HepG2 (cell line): ENCODE data around the gene CEBPE. TPM values are rescaled to one million over a fixed set of nuclear protein-coding genes. Genes with fewer than 3 reads are reported as not detected.
A peak's percentile ranks its signal among the peaks of the same experiment; 100 is the strongest.

Experiments used
- AFF4 ChIP-seq: sonication (generic); formaldehyde crosslinking; IDR thresholded peaks from 2 replicates; pipeline ENCODE4 v1.4.0; 2020; ENCODE audit warnings: missing genetic modification reagents
- AGO2 ChIP-seq: fragments of 200-400 bp; formaldehyde crosslinking; optimal IDR thresholded peaks from 2 replicates; pipeline ENCODE3; 2017; ENCODE audit warnings: mild to moderate bottlenecking, low read depth, low read length, moderate library complexity
- FOXP4 ChIP-seq: sonication (generic); formaldehyde crosslinking; IDR thresholded peaks from 2 replicates; pipeline ENCODE4 v1.4.0; 2020; ENCODE audit warnings: missing genetic modification reagents
- IKZF1 ChIP-seq: fragments of 450-650 bp; IDR thresholded peaks from 2 replicates; pipeline ENCODE4 v1.7.1; 2016
- KDM1A ChIP-seq: IDR thresholded peaks from 2 replicates; pipeline ENCODE4 v1.6.1; 2016; ENCODE audit warnings: missing compliant biosample characterization
- MIER2 ChIP-seq: IDR thresholded peaks from 2 replicates; pipeline ENCODE4 v1.6.1; 2016; ENCODE audit warnings: missing biosample characterization, missing genetic modification reagents
- MXD1 ChIP-seq: sonication (generic); formaldehyde crosslinking; IDR thresholded peaks from 2 replicates; pipeline ENCODE4 v1.4.0; 2020; ENCODE audit warnings: mild to moderate bottlenecking, missing genetic modification reagents
- NAIF1 ChIP-seq: sonication (generic); formaldehyde crosslinking; IDR thresholded peaks from 2 replicates; pipeline ENCODE4 v1.5.0; 2020; ENCODE audit warnings: mild to moderate bottlenecking, missing genetic modification reagents, borderline replicate concordance
- NFIB ChIP-seq: sonication (generic); formaldehyde crosslinking; IDR thresholded peaks from 2 replicates; pipeline ENCODE4 v1.9.0; 2021; ENCODE audit warnings: missing genetic modification reagents, mild to moderate bottlenecking, borderline replicate concordance
- POLR2AphosphoS5 ChIP-seq: IDR thresholded peaks from 2 replicates; pipeline ENCODE4 v1.6.1; 2012; ENCODE audit warnings: low read depth, low read length
- TFAP4 ChIP-seq: sonication (generic); IDR thresholded peaks from 2 replicates; pipeline ENCODE4 v1.6.1; 2016; ENCODE audit warnings: low read depth, borderline replicate concordance
- TFE3 ChIP-seq: IDR thresholded peaks from 2 replicates; pipeline ENCODE4 v1.6.1; 2016
- YY1 ChIP-seq: IDR thresholded peaks from 2 replicates; pipeline ENCODE4 v1.6.1; 2011; ENCODE audit warnings: low read length, low read depth, moderate library complexity, mild to moderate bottlenecking; ENCODE audit not compliant: insufficient read depth, insufficient replicate concordance
- ZMAT3 ChIP-seq: sonication (generic); formaldehyde crosslinking; conservative IDR thresholded peaks from 2 replicates; pipeline ENCODE4 v1.7.0; 2021; ENCODE audit warnings: missing genetic modification reagents
- ZNF230 ChIP-seq: sonication (generic); formaldehyde crosslinking; IDR thresholded peaks from 2 replicates; pipeline ENCODE4 v1.4.0; 2020; ENCODE audit warnings: mild to moderate bottlenecking, missing genetic modification reagents
- ZNF597 ChIP-seq: sonication (generic); formaldehyde crosslinking; IDR thresholded peaks from 2 replicates; pipeline ENCODE4 v1.5.0; 2020; ENCODE audit warnings: missing genetic modification reagents
- ZNF704 ChIP-seq: sonication (generic); formaldehyde crosslinking; IDR thresholded peaks from 2 replicates; pipeline ENCODE4 v1.8.1; 2023; ENCODE audit warnings: mild to moderate bottlenecking, inconsistent platforms, moderate library complexity, missing genetic modification reagents, borderline replicate concordance
- polyA plus RNA-seq, 8 experiments: library from polyadenylated mRNA; depleted of rRNA in 3 of 8; stranded (reverse) in 7 of 8; unstranded in 1 of 8; fragments of >200 nt; fragmentation: Illumina TruSeq in 4 of 8; extraction: Trizol in 4 of 8; gene quantifications; 2 replicates each; pipeline versions ENCODE4 v1.2.1 to v1.2.3, GENCODE V29; 2011 to 2016; ENCODE audit warnings: low read depth in 4 of 8, missing spikeins in 1 of 8, mixed read lengths in 1 of 8; ENCODE audit not compliant: insufficient read depth in 1 of 8
- total RNA-seq, 5 experiments: library from RNA; depleted of rRNA; stranded (reverse); fragments of >200 nt; fragmentation: Illumina TruSeq; extraction: Trizol; gene quantifications; 2 replicates each; pipeline ENCODE4 v1.2.3, GENCODE V29; 2016; ENCODE audit warnings: low read depth in 1 of 5

The CEBPE gene
- total and polyA plus RNA-seq, 2 of the 13 experiments (the other 11 are each of a cell fraction or from before 2014, with no cell fraction given), result 0.09 to 0.11 TPM

- TF ChIP-seq POLR2AphosphoS5 (peak; percentile 98), AGO2 (peak; percentile 95), ZNF597 (no peak), MXD1 (peak; percentile 82; the same call in 1 of the 2 replicates), NFIB (CRISPR knock-in tag) (no peak), NAIF1 (CRISPR knock-in tag) (peak; percentile 61; the same call in 1 of the 2 replicates), FOXP4 (CRISPR knock-in tag) (no peak; the same call in 1 of the 2 replicates), ZNF704 (CRISPR knock-in tag) (no peak), MIER2 (CRISPR knock-in tag) (peak; percentile 56; the same call in 1 of the 2 replicates), AFF4 (CRISPR knock-in tag) (peak; percentile 94), IKZF1 (no peak), YY1 (peak; percentile 99), TFAP4 (no peak; the same call in 1 of the 2 replicates), ZNF230 (0 out of 2 replicates have a peak, but pooled peaks have one; percentile 30), TFE3 (CRISPR knock-in tag) (peak; percentile 45; the same call in 1 of the 2 replicates), KDM1A (CRISPR knock-in tag) (no peak), ZMAT3 (peak; percentile 97)
These were observed 47.7 kb downstream of the CEBPE start (continued) for GRCh38 chr14:23071244-23071920.
